Smooth muscle cell (in vitro differentiated cells): ENCODE results near the gene PCCA. TPM values are rescaled to one million over a fixed set of nuclear protein-coding genes. Genes with fewer than 3 reads are reported as not detected.

Source experiments
- DNase-seq: peaks from one replicate; lab custom pipeline; 2025; ENCODE audit not compliant: unreplicated experiment; lab: John Stamatoyannopoulos, UW
- H2AFZ ChIP-seq: fragments of 200-600 bp; sonication (generic); 2 replicates; pipeline ENCODE4 v1.6.0; 2016; ENCODE audit warnings: antibody characterized with exemption, low read depth, mild to moderate bottlenecking
- H3F3A ChIP-seq: fragments of 200-600 bp; sonication (generic); 2 replicates; pipeline ENCODE4 v1.6.0; 2017; ENCODE audit warnings: antibody characterized with exemption, low read depth
- H3K27ac ChIP-seq: fragments of 200-600 bp; sonication (generic); 2 replicates; pipeline ENCODE4 v1.5.1; 2016; ENCODE audit warnings: low read depth, mild to moderate bottlenecking
- H3K27me3 ChIP-seq: fragments of 200-600 bp; sonication (generic); 2 replicates; pipeline ENCODE4 v1.6.1; 2016; ENCODE audit warnings: low read depth, mild to moderate bottlenecking
- H3K36me3 ChIP-seq: fragments of 200-600 bp; sonication (generic); 2 replicates; pipeline ENCODE4 v1.5.1; 2016; ENCODE audit warnings: low read depth
- H3K4me1 ChIP-seq: fragments of 200-600 bp; sonication (generic); 2 replicates; pipeline ENCODE4 v1.5.1; 2016; ENCODE audit warnings: low read depth
- H3K4me2 ChIP-seq: fragments of 200-600 bp; sonication (generic); 2 replicates; pipeline ENCODE4 v1.6.0; 2016; ENCODE audit warnings: mild to moderate bottlenecking
- H3K4me3 ChIP-seq: fragments of 200-600 bp; sonication (generic); 2 replicates; pipeline ENCODE4 v1.5.1; 2016; ENCODE audit warnings: mild to moderate bottlenecking
- H3K79me2 ChIP-seq: fragments of 200-600 bp; sonication (generic); 2 replicates; pipeline ENCODE4 v1.6.0; 2016; ENCODE audit warnings: low read depth, mild to moderate bottlenecking
- H3K9ac ChIP-seq: fragments of 200-600 bp; sonication (generic); 2 replicates; pipeline ENCODE4 v1.6.0; 2016; ENCODE audit warnings: low read depth
- H3K9me3 ChIP-seq: fragments of 200-600 bp; sonication (generic); replicated peaks from 2 replicates; pipeline ENCODE4 v1.5.1; 2016; ENCODE audit warnings: low read depth
- H4K20me1 ChIP-seq: fragments of 200-600 bp; sonication (generic); 2 replicates; pipeline ENCODE4 v1.6.0; 2016; ENCODE audit warnings: low read depth
- CTCF ChIP-seq: fragments of 200-600 bp; sonication (generic); IDR thresholded peaks from 2 replicates; pipeline ENCODE4 v1.5.1; 2017; ENCODE audit warnings: borderline replicate concordance, mild to moderate bottlenecking, antibody characterized with exemption; ENCODE audit not compliant: insufficient read depth, poor library complexity, severe bottlenecking
- WGBS: methylation state at CpG from one replicate; pipeline ENCODE4 v1.1.7; 2016; ENCODE audit warnings: low lambda C conversion rate; 5-methylcytosine and 5-hydroxymethylcytosine counted together
- polyA plus RNA-seq: library from polyadenylated mRNA; unstranded; fragments of >200 nt; fragmentation: Nextera tagmentation; extraction: Ambion mirVana; gene quantifications from 2 replicates; pipeline ENCODE4 v1.2.1, GENCODE V29; 2016
- total RNA-seq: library from RNA; depleted of rRNA; stranded (reverse); fragments of >200 nt; gene quantifications from 2 replicates; pipeline ENCODE4 v1.2.3, GENCODE V29; 2014

Gene PCCA
- total and polyA plus RNA-seq, 2 experiments from 2014 or later = 19.6 to 24.7 TPM

- Histone ChIP-seq H3K9me3 (no peaks in the 10 kb centered on the region), H3K79me2 (no peaks in the 10 kb centered on the region), H2AFZ (no peak overlapping the region), H3F3A (no peaks in the 10 kb centered on the region), H3K27ac (no peak overlapping the region), H3K9ac (no peak overlapping the region), H3K36me3 (no peaks in the 10 kb centered on the region), H3K4me1 (no peaks in the 10 kb centered on the region), H4K20me1 (no peaks in the 10 kb centered on the region), H3K4me2 (no peak overlapping the region), H3K27me3 (no peaks in the 10 kb centered on the region), H3K4me3 (no peak overlapping the region)
- 94% methylated on average over 5 of the region's 5 CpGs for WGBS
- TF ChIP-seq CTCF = no peak
- DNase-seq = no peak
Observed at GRCh38 chr13:100297413-100297812, 208.5 kb downstream of the PCCA start.

- no peak for DNase-seq
- WGBS = 94% methylated on average over 2 of the region's 2 CpGs
- H3K4me2 ChIP-seq = no peak overlapping the region
- H2AFZ ChIP-seq = no peak overlapping the region
- H4K20me1 ChIP-seq = no peaks in the 10 kb centered on the region
- H3K27ac ChIP-seq = no peak overlapping the region
- no peak for TF ChIP-seq CTCF
- no peak overlapping the region for H3K4me3 ChIP-seq
- no peaks in the 10 kb centered on the region for H3K4me1 ChIP-seq
- no peaks in the 10 kb centered on the region for H3K27me3 ChIP-seq
- H3F3A ChIP-seq = no peaks in the 10 kb centered on the region
- H3K79me2 ChIP-seq = no peaks in the 10 kb centered on the region
- H3K36me3 ChIP-seq = no peaks in the 10 kb centered on the region
- no peak overlapping the region for H3K9ac ChIP-seq
- H3K9me3 ChIP-seq = no peaks in the 10 kb centered on the region
Observed at GRCh38 chr13:100298116-100298681, 209.3 kb downstream of the PCCA start.

DNA sequence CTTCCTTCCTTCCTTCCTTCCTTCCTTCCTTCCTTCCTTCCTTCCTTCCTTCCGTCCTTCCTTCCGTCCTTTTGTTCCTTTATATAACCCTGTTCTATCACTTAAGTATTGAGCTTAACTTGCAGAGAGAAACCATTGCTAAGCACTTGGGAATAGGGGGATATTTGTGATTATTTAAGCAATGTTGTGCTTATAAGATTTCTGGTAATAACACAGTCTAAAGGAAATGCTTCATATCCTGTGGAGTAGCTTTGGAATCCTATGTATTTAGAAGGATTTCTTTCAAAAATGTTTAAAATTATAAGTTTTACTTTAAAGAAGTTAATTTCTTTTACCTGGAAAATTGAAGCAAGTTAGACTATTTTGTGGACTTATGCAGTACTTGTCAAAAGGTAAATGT is 209.8 kb downstream of the PCCA start:
- Histone ChIP-seq H2AFZ (no peak overlapping the region), H3K27me3 (no peaks in the 10 kb centered on the region), H3K9me3 (no peaks in the 10 kb centered on the region), H4K20me1 (no peaks in the 10 kb centered on the region), H3K4me3 (no peak overlapping the region), H3K9ac (no peak overlapping the region), H3F3A (no peaks in the 10 kb centered on the region), H3K36me3 (no peaks in the 10 kb centered on the region), H3K4me2 (no peak overlapping the region), H3K79me2 (no peaks in the 10 kb centered on the region), H3K27ac (no peak overlapping the region), H3K4me1 (no peaks in the 10 kb centered on the region)
- DNase-seq = no peak
- TF ChIP-seq CTCF = no peak
- WGBS = 80% methylated on average over 1 of the region's 2 CpGs

DNA sequence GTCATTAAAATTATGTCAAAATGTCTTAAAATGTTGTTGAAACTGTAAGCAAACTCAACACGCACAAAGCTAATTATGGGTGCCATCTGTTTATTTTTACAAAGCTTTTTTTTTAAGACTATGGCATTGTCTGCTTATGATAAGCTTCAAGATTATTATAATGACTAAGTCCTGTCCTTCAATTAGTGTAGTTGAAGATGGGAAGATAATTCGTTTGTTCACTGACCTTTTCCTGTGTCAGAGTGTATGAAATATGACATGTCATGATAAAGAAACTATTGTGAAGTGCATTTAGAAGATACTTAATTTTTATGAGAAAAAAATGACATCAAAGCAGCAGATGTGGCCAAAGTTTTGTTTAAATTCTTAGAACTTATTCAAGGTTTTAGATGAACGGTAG is 211.3 kb downstream of the PCCA start:
- no peaks in the 10 kb centered on the region for H3F3A ChIP-seq
- no peaks in the 10 kb centered on the region for H3K4me1 ChIP-seq
- H3K27ac ChIP-seq = no peak overlapping the region
- no peaks in the 10 kb centered on the region for H3K27me3 ChIP-seq
- H4K20me1 ChIP-seq = no peaks in the 10 kb centered on the region
- H3K4me2 ChIP-seq = no peak overlapping the region
- H3K79me2 ChIP-seq = no peaks in the 10 kb centered on the region
- TF ChIP-seq CTCF = no peak
- no peak overlapping the region for H3K4me3 ChIP-seq
- DNase-seq = no peak
- H3K9ac ChIP-seq = no peak overlapping the region
- no peak overlapping the region for H2AFZ ChIP-seq
- WGBS = 71% methylated on average over 3 of the region's 3 CpGs
- H3K9me3 ChIP-seq = no peaks in the 10 kb centered on the region
- no peaks in the 10 kb centered on the region for H3K36me3 ChIP-seq
